Mucosa of descending colon (tissue), 3 donors: ENCODE results near the gene PIP4K2C. TPM values are rescaled to one million over a fixed set of nuclear protein-coding genes. Genes with fewer than 3 reads are reported as not detected.
A peak's percentile ranks its signal among the peaks of the same experiment; 100 is the strongest.

ENCODE experiments used
- ATAC-seq: fragments of 200-7000 bp; cut with Tn5 transposase; one replicate; pipeline ENCODE4 v1.9.1; 2020; ENCODE audit warnings: mild to moderate bottlenecking, moderate library complexity
- DNase-seq, 3 donors: peaks; one replicate each; pipeline ENCODE4 v3.0.0-alpha.2; 2020
- H3K36me3 ChIP-seq: fragments of 200-600 bp; one replicate; pipeline ENCODE4 v1.8.0; 2021; ENCODE audit warnings: low read depth, mild to moderate bottlenecking
- H3K4me1 ChIP-seq: fragments of 200-600 bp; one replicate; pipeline ENCODE4 v1.8.0; 2021; ENCODE audit warnings: low read depth, mild to moderate bottlenecking
- H3K4me3 ChIP-seq: fragments of 200-600 bp; one replicate; pipeline ENCODE4 v1.8.0; 2021; ENCODE audit warnings: mild to moderate bottlenecking
- H3K9me3 ChIP-seq: fragments of 200-600 bp; one replicate; pipeline ENCODE4 v1.8.0; 2021; ENCODE audit warnings: mild to moderate bottlenecking
- CTCF ChIP-seq: fragments of 200-600 bp; IDR thresholded peaks from one replicate; pipeline ENCODE4 v1.8.0; 2022; ENCODE audit warnings: antibody characterized with exemption, mild to moderate bottlenecking
- intact Hi-C, 2 donors: fragments of 100-400 bp; cut with DNase I in 1 of 2; cut with micrococcal nuclease in 1 of 2; formaldehyde crosslinking; loops; one replicate each; pipeline versions ENCODE4 v1.11.0 to v1.11.1; 2022; cut with DNase I, micrococcal nuclease
- total RNA-seq, 3 donors: library from RNA; stranded (reverse); fragmentation: NEBNext Ultra II Directional in 2 of 3; extraction: Animal tissue kit (Norgen Biotek cat#: 25700) in 2 of 3; gene quantifications; one replicate each; pipeline versions ENCODE4 v1.2.1 to v1.2.4, GENCODE V29; 2021 to 2023
- donor health status: DM: no; HTN: no; CAD: no; lungs with moderate emphysema.
- donor health status: DM: no; HTN: no; CAD: no.
- donor health status: DM: no; HTN: yes; CAD: no.

Gene PIP4K2C
- total RNA-seq, 3 donors from 2014 or later = 39.0 to 55.5 (median 54.2) TPM

DNA sequence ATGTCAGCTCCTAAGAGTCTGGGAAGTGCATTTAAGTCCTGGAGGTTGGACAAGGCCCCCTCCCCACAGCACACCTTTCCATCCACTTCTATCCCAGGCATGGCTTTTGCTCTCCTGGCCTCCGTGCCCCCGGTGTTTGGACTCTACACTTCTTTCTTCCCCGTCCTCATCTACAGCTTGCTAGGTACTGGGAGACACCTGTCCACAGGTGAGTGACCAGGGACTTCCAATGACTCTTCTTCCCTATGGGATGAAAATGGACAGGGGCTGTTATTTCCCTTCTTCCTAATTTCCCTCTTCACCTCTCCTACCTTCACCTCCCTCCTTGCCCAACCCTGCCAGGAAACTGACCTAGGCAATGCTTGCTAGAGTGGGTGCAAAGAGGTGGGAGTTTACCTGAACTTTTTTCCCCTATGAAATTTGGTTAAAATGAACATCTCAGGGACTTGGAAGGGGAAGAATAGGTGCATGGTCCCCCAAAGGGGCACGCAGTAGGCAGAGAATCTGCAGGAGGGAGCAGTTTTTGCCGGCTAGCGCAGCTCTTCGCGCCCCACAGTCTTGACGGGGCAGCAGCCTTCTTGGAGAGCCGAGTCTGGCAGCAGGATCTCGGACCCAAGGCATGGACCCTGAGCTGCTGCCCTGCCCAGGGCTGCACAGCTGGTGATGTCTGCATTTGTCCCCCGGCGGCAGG, 29.4 kb downstream of the PIP4K2C start:
- no peak for TF ChIP-seq CTCF
- peaks cover 11% of the 10 kb centered on the region for H3K4me1 ChIP-seq
- H3K4me3 ChIP-seq = no peak overlapping the region
- intact Hi-C loops = loop anchor here (5.0 kb wide), 1 partner anchor 38 kb away; no protein-coding TSS in a partner anchor
- no peak for DNase-seq
- no peaks in the 10 kb centered on the region for H3K9me3 ChIP-seq
- H3K36me3 ChIP-seq = no peaks in the 10 kb centered on the region
- ATAC-seq = no peak

- Histone ChIP-seq H3K9me3 (no peaks in the 10 kb centered on the region), H3K4me3 (no peak overlapping the region), H3K36me3 (no peaks in the 10 kb centered on the region), H3K4me1 (peaks cover 11% of the 10 kb centered on the region)
- ATAC-seq = no peak
- DNase-seq = no peak
- intact Hi-C loops = loop anchor here (5.0 kb wide), 1 partner anchor 39 kb away; no protein-coding TSS in a partner anchor
- no peak for TF ChIP-seq CTCF
Measured at GRCh38 chr12:57620936-57621496, 30.0 kb downstream of the PIP4K2C start.

- ATAC-seq = peak; percentile 75
- H3K4me1 ChIP-seq = peaks cover 11% of the 10 kb centered on the region
- peak; percentile 86 for TF ChIP-seq CTCF
- intact Hi-C loops = loop anchor here (5.0 kb wide), 1 partner anchor 39 kb away; no protein-coding TSS in a partner anchor
- peak in 2 of 3 donors; percentile 71 to 72 for DNase-seq
- H3K4me3 ChIP-seq = no peak overlapping the region
- no peaks in the 10 kb centered on the region for H3K36me3 ChIP-seq
- no peaks in the 10 kb centered on the region for H3K9me3 ChIP-seq
Measured at GRCh38 chr12:57621497-57622292, 30.7 kb downstream of the PIP4K2C start.

DNA sequence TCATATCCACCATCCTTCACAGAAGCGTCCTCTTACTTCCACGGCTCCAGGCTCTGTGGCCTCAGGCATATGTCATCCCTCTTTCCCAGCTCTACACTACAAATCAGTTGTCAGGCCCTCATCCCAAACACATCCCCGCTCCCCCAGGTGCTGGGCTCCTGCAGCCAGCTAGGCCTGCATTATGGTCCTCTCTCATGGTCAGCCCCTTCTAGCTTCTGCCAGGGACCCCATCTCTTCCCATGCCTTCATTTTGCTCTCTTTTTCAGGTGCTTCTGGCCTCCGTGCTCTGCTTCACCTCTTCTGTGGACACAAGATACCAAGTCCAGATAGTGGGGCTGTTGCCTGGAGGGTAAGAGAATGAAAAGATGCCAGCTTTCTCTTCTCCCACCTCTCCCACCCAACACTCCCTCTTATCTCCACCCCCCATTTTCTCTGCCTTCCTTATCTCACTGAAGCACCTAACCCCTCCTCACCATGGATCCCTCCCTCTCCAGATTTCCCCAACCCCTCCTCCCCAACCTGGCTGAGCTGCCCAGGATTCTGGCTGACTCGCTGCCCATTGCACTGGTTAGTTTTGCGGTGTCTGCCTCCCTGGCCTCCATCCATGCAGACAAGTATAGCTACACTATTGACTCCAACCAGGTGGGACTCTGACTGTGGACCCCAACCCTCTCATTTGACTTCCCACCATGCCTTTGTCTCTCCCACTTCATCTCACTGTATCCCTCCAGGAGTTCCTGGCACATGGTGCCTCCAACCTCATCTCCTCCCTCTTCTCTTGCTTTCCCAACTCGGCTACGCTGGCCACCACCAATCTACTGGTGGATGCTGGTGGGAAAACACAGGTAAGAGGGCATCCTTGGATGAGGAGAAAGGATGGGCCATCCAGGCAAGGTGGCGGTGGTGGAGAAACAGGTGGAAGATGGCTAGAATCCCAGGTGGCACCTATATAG, 31.6 kb downstream of the PIP4K2C start:
- H3K9me3 ChIP-seq = no peaks in the 10 kb centered on the region
- no peak overlapping the region for H3K4me3 ChIP-seq
- TF ChIP-seq CTCF = no peak
- DNase-seq (no peak), ATAC-seq (no peak)
- intact Hi-C loops = loop anchor here (5.0 kb wide), 1 partner anchor 40 kb away; no protein-coding TSS in a partner anchor
- no peaks in the 10 kb centered on the region for H3K36me3 ChIP-seq
- peaks cover 11% of the 10 kb centered on the region for H3K4me1 ChIP-seq

DNA sequence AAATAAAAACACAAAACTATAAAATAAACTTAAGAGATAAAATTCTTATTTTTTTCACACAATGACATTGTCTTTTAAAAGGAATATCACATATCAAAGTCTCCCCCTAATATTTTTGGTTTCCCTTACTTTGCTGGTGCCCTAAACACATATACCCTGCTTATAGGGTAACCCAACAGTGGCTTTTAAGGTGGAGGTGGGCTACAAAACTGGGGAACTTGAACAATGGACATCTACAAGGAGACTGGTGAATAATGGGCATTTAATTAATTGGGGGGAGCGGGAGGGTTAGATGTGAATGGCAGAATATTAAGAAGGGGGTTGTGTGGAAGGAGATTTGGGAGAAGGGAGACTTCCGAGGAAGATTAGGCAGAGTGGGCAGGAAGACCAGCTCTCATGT, 32.4 kb downstream of the PIP4K2C start:
- ATAC-seq = no peak
- peaks cover 11% of the 10 kb centered on the region for H3K4me1 ChIP-seq
- DNase-seq = no peak
- no peaks in the 10 kb centered on the region for H3K36me3 ChIP-seq
- H3K9me3 ChIP-seq = no peaks in the 10 kb centered on the region
- H3K4me3 ChIP-seq = no peak overlapping the region
- TF ChIP-seq CTCF = no peak
- intact Hi-C loops = loop anchor here (5.0 kb wide), 1 partner anchor 41 kb away; no protein-coding TSS in a partner anchor
